ENCODE measurements around the gene HDAC4.

Gene HDAC4

GRCh38 chr2:239139566-239139965, 261.3 kb downstream of the HDAC4 start:
- H3K27ac ChIP-seq (ENCODE audit: low read depth, low read length) = no peak overlapping the region
- no peaks in the 10 kb centered on the region for H3K79me1 ChIP-seq (ENCODE audit: low read length)
- no peaks in the 10 kb centered on the region for H3K27me3 ChIP-seq (ENCODE audit: insufficient read depth, low read length)
- H3K4me3 ChIP-seq (ENCODE audit: low read depth, low read length) = no peak overlapping the region
- H3K14ac ChIP-seq (ENCODE audit: low read length) = no peak overlapping the region
- H3K36me3 ChIP-seq (ENCODE audit: control insufficient read depth in 1 of 2, insufficient read depth in 2 of 2, low read length in 2 of 2) = peaks cover 4 to 10% of the 10 kb centered on the region in 2 experiments
- H2AFZ ChIP-seq (ENCODE audit: insufficient read depth, low read length, poor library complexity) = no peak overlapping the region
- no peak overlapping the region for H2BK12ac ChIP-seq (ENCODE audit: low read length)
- no peak overlapping the region for H3K23ac ChIP-seq (ENCODE audit: low read length)
- no CpG with 5 or more reads among the region's 29 CpGs for WGBS (ENCODE audit: extremely low coverage, insufficient coverage, insufficient read length)
- H3K79me2 ChIP-seq (ENCODE audit: control insufficient read depth, insufficient read depth, low read length, poor library complexity) = no peaks in the 10 kb centered on the region
- no peaks in the 10 kb centered on the region for H3K4me1 ChIP-seq (ENCODE audit: control insufficient read depth in 1 of 2, insufficient read depth in 2 of 2, low read length in 2 of 2)
- no peak overlapping the region for H3K18ac ChIP-seq (ENCODE audit: low read length)
- H4K91ac ChIP-seq (ENCODE audit: low read depth, low read length) = no peak overlapping the region
- H3K4me2 ChIP-seq (ENCODE audit: low read length) = no peak overlapping the region
- H4K8ac ChIP-seq (ENCODE audit: low read depth, low read length) = no peak overlapping the region
- no peak overlapping the region for H3K4ac ChIP-seq (ENCODE audit: low read depth, low read length)
- no peak overlapping the region for H2BK5ac ChIP-seq (ENCODE audit: low read depth, low read length, poor library complexity)
- H4K12ac ChIP-seq (ENCODE audit: low read depth, low read length) = no peak overlapping the region
- no peaks in the 10 kb centered on the region for H3K9me3 ChIP-seq (ENCODE audit: insufficient read depth, low read depth, low read length)
- H2AK5ac ChIP-seq (ENCODE audit: low read length) = no peak overlapping the region
- no peak overlapping the region for H3K9ac ChIP-seq (ENCODE audit: low read length)
- H2BK120ac ChIP-seq (ENCODE audit: insufficient read depth, low read length, poor library complexity) = no peak overlapping the region
- DNase-seq = no peak

GRCh38 chr2:239139101-239139500, 261.7 kb downstream of the HDAC4 start:
- Histone ChIP-seq H3K18ac (ENCODE audit: low read length) (no peak overlapping the region), H4K91ac (ENCODE audit: low read depth, low read length) (no peak overlapping the region), H3K23ac (ENCODE audit: low read length) (no peak overlapping the region), H3K79me1 (ENCODE audit: low read length) (no peaks in the 10 kb centered on the region), H2BK120ac (ENCODE audit: insufficient read depth, low read length, poor library complexity) (no peak overlapping the region), H4K8ac (ENCODE audit: low read depth, low read length) (no peak overlapping the region), H4K12ac (ENCODE audit: low read depth, low read length) (no peak overlapping the region), H2AK5ac (ENCODE audit: low read length) (no peak overlapping the region), H2AFZ (ENCODE audit: insufficient read depth, low read length, poor library complexity) (no peak overlapping the region), H3K9me3 (ENCODE audit: insufficient read depth, low read depth, low read length) (no peaks in the 10 kb centered on the region), H3K9ac (ENCODE audit: low read length) (no peak overlapping the region), H3K4ac (ENCODE audit: low read depth, low read length) (no peak overlapping the region), H3K27me3 (ENCODE audit: insufficient read depth, low read length) (no peaks in the 10 kb centered on the region), H3K4me2 (ENCODE audit: low read length) (no peak overlapping the region), H3K27ac (ENCODE audit: low read depth, low read length) (no peak overlapping the region), H3K36me3 (ENCODE audit: control insufficient read depth in 1 of 2, insufficient read depth in 2 of 2, low read length in 2 of 2) (peaks cover 7 to 12% of the 10 kb centered on the region in 2 experiments), H2BK12ac (ENCODE audit: low read length) (no peak overlapping the region), H3K79me2 (ENCODE audit: control insufficient read depth, insufficient read depth, low read length, poor library complexity) (no peaks in the 10 kb centered on the region), H3K4me3 (ENCODE audit: low read depth, low read length) (no peak overlapping the region), H3K4me1 (ENCODE audit: control insufficient read depth in 1 of 2, insufficient read depth in 2 of 2, low read length in 2 of 2) (no peaks in the 10 kb centered on the region), H2BK5ac (ENCODE audit: low read depth, low read length, poor library complexity) (no peak overlapping the region), H3K14ac (ENCODE audit: low read length) (no peak overlapping the region)
- WGBS (ENCODE audit: extremely low coverage, insufficient coverage, insufficient read length) = no CpG with 5 or more reads among the region's 16 CpGs
- no peak for DNase-seq

DNA sequence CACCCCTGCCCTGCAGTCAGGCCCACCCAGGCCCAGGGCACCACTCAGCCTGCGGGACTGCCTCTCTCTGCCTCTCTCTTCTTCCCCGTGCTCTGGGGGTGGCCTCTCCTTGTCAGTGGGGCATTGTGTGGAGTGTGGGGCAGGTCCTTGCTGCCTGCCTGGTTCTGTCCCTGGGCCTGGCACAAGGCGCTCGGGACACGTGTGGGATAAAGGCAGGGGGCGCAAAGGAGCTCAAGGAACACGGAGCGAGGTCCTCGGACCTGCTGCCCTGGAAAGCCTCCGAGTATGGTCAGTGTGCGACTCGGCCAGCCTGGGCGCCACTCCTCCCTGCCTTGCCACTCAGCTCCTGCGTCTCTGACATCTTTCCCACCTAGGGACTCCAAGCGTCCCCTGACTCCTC, 262.2 kb downstream of the HDAC4 start:
- H3K9ac ChIP-seq (ENCODE audit: low read length) = no peak overlapping the region
- no CpG with 5 or more reads among the region's 15 CpGs for WGBS (ENCODE audit: extremely low coverage, insufficient coverage, insufficient read length)
- no peak overlapping the region for H3K14ac ChIP-seq (ENCODE audit: low read length)
- H4K12ac ChIP-seq (ENCODE audit: low read depth, low read length) = no peak overlapping the region
- no peak overlapping the region for H2AK5ac ChIP-seq (ENCODE audit: low read length)
- H3K4ac ChIP-seq (ENCODE audit: low read depth, low read length) = no peak overlapping the region
- H2BK12ac ChIP-seq (ENCODE audit: low read length) = no peak overlapping the region
- no peak overlapping the region for H3K4me3 ChIP-seq (ENCODE audit: low read depth, low read length)
- no peaks in the 10 kb centered on the region for H3K79me1 ChIP-seq (ENCODE audit: low read length)
- DNase-seq = no peak
- no peaks in the 10 kb centered on the region for H3K79me2 ChIP-seq (ENCODE audit: control insufficient read depth, insufficient read depth, low read length, poor library complexity)
- no peak overlapping the region for H4K8ac ChIP-seq (ENCODE audit: low read depth, low read length)
- H2BK5ac ChIP-seq (ENCODE audit: low read depth, low read length, poor library complexity) = no peak overlapping the region
- no peak overlapping the region for H3K27ac ChIP-seq (ENCODE audit: low read depth, low read length)
- H2BK120ac ChIP-seq (ENCODE audit: insufficient read depth, low read length, poor library complexity) = no peak overlapping the region
- H4K91ac ChIP-seq (ENCODE audit: low read depth, low read length) = no peak overlapping the region
- no peaks in the 10 kb centered on the region for H3K9me3 ChIP-seq (ENCODE audit: insufficient read depth, low read depth, low read length)
- H3K27me3 ChIP-seq (ENCODE audit: insufficient read depth, low read length) = no peaks in the 10 kb centered on the region
- H3K23ac ChIP-seq (ENCODE audit: low read length) = no peak overlapping the region
- H3K4me1 ChIP-seq (ENCODE audit: control insufficient read depth in 1 of 2, insufficient read depth in 2 of 2, low read length in 2 of 2) = no peaks in the 10 kb centered on the region
- H2AFZ ChIP-seq (ENCODE audit: insufficient read depth, low read length, poor library complexity) = no peak overlapping the region
- no peak overlapping the region for H3K18ac ChIP-seq (ENCODE audit: low read length)
- H3K36me3 ChIP-seq (ENCODE audit: control insufficient read depth in 1 of 2, insufficient read depth in 2 of 2, low read length in 2 of 2) = peaks cover 11 to 15% of the 10 kb centered on the region in 2 experiments
- no peak overlapping the region for H3K4me2 ChIP-seq (ENCODE audit: low read length)

- Histone ChIP-seq H3K36me3 (ENCODE audit: control insufficient read depth in 1 of 2, insufficient read depth in 2 of 2, low read length in 2 of 2) (peaks cover 11 to 15% of the 10 kb centered on the region in 2 experiments), H3K23ac (ENCODE audit: low read length) (no peak overlapping the region), H3K27ac (ENCODE audit: low read depth, low read length) (no peak overlapping the region), H3K4ac (ENCODE audit: low read depth, low read length) (no peak overlapping the region), H3K4me2 (ENCODE audit: low read length) (no peak overlapping the region), H4K12ac (ENCODE audit: low read depth, low read length) (no peak overlapping the region), H2BK120ac (ENCODE audit: insufficient read depth, low read length, poor library complexity) (no peak overlapping the region), H4K8ac (ENCODE audit: low read depth, low read length) (no peak overlapping the region), H3K9ac (ENCODE audit: low read length) (no peak overlapping the region), H2AK5ac (ENCODE audit: low read length) (no peak overlapping the region), H2BK5ac (ENCODE audit: low read depth, low read length, poor library complexity) (no peak overlapping the region), H2BK12ac (ENCODE audit: low read length) (no peak overlapping the region), H3K4me1 (ENCODE audit: control insufficient read depth in 1 of 2, insufficient read depth in 2 of 2, low read length in 2 of 2) (no peaks in the 10 kb centered on the region), H4K91ac (ENCODE audit: low read depth, low read length) (no peak overlapping the region), H2AFZ (ENCODE audit: insufficient read depth, low read length, poor library complexity) (no peak overlapping the region), H3K27me3 (ENCODE audit: insufficient read depth, low read length) (no peaks in the 10 kb centered on the region), H3K4me3 (ENCODE audit: low read depth, low read length) (no peak overlapping the region), H3K9me3 (ENCODE audit: insufficient read depth, low read depth, low read length) (no peaks in the 10 kb centered on the region), H3K18ac (ENCODE audit: low read length) (no peak overlapping the region), H3K79me2 (ENCODE audit: control insufficient read depth, insufficient read depth, low read length, poor library complexity) (no peaks in the 10 kb centered on the region), H3K14ac (ENCODE audit: low read length) (no peak overlapping the region), H3K79me1 (ENCODE audit: low read length) (no peaks in the 10 kb centered on the region)
- WGBS (ENCODE audit: extremely low coverage, insufficient coverage, insufficient read length) = 100% methylated on average over 1 of the region's 3 CpGs
- no peak for DNase-seq
These were observed 262.9 kb downstream of the HDAC4 start for GRCh38 chr2:239137898-239138283.
